ENCODE measurements around the gene HSD17B11.
"Not testable (repeated sequence)": the region's sequence is repeated elsewhere in the genome, so short reads cannot be mapped to it uniquely, and the experiment has no call there.

The HSD17B11 gene

DNA sequence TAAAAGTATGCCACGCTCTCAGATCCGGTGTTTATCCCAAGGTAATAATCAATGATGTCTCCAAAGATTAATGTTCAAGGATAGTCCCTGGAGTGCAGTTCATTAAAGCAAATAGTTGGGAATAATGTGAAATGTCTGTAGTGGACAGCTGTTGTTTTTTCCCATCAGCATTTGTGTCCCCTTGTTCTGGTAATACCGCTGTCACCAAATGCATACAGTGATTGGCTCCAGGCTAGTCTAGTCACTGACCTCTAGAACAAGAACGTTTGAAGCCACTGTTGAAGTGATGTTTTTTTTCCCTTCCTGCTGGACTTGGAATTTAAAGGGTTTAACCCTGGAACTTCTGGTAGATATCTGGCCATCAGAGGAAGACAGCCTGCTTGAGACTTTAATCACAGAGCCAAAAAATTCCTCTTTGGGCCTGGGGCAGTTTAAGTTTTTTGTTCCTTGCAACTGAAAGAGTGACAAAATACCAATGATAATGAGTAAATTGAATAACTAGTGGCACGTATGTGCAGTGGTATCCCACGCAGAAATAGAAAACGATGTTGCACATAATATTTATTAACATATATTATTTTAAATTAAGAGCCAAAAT, 30.6 kb downstream of the HSD17B11 start:
- DNase-seq (ENCODE audit: low spot score): no peak

GRCh38 chr4:87359258-87359657, 31.7 kb downstream of the HSD17B11 start:
- DNase-seq (ENCODE audit: low spot score): no peak

DNA sequence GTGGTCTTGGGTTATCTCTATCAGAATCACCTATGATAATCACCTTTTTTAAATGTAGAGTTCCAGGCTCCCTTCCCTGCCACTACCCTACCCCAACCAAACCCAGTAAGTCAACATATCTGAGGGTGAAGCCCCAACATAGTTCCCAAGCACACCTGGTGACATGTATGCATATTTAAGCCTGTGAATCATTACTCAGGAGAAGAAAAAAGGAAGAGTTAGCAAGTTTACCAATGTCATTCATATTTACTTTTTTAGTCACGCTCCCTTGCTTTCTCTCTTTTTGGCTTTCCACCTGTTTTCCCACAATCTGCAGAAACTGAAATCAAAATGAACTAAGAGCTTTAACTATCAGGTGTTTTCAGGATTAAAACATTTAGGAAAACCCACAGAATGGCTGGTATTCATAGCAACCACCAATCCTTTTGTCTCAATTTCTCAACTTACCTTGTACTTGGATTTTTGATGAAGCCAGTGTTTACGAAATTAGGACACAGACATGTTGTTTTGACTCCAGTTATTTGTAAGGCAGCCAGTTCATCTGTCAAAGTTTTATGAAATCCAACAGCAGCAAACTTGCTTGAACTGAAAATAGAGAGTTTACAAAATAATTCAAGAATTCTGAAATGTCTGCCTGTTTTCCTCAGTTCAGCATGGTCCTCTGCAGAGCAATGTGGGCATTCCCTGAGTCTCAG, 34.0 kb downstream of the HSD17B11 start:
- DNase-seq (ENCODE audit: low spot score): no peak

DNA sequence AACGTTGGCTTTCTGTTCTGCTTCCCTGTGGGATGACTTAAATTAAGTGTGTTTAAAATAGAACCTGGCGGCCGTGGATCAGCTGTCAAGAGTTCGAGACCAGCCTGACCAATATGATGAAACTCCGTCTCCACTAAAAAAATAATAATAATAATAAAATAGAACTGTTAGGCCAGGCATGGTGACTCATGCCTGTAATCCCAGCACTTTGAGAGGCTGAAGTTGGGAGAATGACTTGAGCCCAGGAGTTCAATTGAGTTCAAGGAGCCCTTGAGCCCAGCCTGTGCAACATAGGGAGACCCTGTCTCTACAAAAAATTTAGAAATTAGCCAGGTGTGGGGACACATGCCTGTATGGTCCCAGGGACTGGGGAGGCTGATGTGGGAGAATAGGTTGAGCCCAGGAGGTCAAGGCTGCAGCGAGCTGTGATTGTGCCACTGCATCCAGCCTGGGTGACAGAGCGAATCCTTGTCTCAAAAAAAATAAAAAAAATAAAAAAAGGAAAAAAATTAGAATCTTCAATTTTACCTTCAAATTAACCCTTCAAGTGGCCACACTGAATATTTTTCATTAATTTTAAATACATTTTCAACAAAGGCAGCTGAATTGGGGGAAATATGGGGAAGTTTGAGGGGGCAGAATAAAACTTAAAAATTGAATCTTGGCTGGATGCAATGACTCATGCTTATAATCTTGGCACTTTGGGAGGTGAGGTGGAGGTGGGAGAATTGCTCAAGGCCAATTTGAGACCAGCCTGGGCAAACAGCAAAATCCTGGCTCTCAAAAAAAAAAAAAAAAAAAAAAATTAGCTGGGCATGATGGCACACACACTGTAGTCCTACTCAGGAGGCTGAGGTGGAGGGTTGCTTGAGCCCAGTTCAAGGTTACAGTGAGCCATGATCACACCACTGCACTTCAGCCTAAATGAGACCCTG, 36.6 kb downstream of the HSD17B11 start:
- DNase-seq (ENCODE audit: low spot score): no peak

DNA sequence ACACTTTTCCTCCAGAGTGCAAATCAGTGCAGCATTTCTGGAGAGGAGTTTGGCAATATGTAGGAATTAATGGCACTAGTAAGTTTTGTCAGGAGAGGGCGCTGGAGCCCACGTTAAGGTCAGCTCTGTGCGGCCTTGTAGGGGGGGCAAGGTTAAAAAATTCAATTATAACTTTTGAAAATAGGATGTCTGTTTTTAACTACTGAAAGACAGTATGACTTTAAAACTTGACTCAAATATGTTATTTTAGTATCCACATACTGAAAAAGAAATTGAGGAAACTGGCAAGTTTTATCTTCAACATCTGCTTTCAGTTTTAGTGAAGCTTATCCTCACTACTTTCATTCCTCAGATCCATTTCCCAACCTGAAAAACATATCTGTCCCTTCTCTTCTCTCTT, 37.4 kb downstream of the HSD17B11 start:
- DNase-seq (ENCODE audit: low spot score): no peak

DNA sequence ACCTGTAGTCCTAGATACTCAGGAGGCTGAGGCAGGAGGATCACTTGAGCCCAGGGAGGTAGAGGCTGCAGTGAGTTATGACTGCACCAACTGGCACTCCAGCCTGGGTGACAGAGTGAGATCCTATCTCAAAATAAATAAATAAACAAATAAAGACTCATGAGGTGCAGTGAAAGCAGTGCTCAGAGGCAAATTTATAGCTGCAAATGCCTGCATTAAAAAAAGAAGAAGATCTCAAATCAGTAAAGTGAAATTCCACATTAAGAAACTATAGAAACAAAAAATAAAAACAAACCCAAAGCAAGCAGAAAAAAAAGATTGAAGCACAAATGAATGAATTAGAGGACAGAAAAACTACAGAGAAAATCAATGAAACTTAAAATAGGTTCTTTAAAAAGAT, 45.8 kb downstream of the HSD17B11 start:
- DNase-seq (ENCODE audit: low spot score): no peak

DNA sequence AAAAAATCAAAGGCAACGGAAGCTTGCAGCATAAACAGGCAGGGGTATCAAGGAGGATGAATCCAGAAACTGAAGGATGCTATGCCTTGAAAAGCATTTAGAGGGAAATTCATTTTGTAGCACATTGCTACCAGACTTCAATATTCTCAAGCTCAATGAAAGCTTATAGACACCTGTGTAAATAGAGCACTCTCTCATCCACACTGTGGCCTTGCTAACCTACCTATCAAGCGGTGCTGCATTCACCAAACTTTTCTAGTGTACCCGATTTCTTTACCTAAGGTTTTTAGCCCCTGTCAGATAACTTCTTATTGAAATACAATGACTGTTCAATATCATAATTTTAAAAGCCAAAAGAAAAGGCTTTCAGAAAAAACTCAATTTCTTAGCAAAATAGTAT, 48.1 kb downstream of the HSD17B11 start:
- DNase-seq (ENCODE audit: low spot score): no peak

DNA sequence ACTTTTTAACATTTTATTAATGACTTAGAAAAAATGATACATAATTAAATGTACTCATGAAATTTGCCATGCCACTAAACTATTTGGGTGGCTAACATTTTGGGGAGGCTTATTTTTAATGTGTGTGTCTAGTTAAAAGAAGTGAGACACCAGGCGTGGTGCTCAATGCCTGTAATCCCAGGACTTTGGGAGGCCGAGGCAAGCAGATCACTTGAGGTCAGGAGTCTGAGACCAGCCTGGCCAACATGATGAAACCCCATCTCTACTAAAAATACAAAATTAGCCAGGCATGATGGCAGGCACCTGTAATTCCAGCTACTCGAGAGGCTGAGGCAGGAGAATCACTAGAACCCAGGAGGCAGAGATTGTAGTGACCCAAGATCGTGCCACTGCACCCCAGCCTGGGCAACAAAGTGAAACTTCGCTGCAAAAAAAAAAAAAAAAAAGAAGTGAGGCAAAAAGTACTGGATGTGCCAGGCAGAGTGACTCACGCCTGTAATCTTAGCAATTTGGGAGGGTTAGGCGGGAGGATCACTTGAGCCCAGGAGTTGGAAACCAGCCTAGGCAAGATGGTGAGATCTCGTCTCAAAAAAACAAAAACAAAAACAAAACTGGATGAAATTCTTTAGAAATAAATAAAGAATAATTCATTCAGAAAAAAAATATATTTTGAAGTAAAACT, 48.9 kb downstream of the HSD17B11 start:
- DNase-seq (ENCODE audit: low spot score): not testable (repeated sequence)

- DNase-seq (ENCODE audit: low spot score): no peak
Observed at GRCh38 chr4:87339440-87339839, 51.5 kb downstream of the HSD17B11 start.

DNA sequence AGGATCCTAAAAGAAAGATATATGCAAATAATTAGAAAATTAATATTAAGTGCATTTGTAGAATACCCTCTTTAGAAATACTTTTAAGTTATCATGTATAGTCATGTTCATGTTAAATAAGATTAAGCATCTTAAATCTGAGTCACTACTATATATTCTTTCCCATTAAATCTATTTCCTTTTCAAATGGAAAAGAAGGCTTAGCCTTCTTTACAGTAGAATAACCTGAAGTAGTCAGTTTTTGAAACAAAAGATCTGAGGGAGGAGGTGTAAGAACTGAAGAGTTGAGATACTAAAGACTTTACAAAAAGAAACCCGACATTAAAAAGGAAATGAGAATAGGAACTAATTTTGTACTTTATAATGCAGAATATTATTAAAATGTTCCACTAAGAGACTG, 53.6 kb downstream of the HSD17B11 start:
- no peak for DNase-seq (ENCODE audit: low spot score)

DNA sequence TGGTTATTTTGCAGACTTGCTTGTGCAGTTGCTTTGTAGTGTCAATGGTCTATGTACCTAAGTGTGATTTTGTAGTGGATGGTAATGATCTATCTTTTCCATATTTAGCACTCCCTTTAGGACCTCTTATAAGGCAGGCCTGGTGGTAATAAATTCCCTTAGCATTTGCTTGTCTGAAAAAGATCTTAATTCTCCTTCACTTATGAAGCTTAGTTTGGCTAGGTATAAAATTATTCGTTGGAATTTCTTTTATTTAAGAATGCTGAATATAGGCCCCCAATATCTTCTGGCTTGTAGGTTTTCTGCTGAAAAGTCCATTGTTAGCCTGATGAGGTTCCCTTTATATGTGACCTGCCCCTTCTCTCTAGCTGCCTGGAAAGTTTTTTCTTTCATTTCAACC, 57.7 kb downstream of the HSD17B11 start:
- DNase-seq (ENCODE audit: low spot score): no peak

GRCh38 chr4:87330761-87331160, 60.2 kb downstream of the HSD17B11 start:
- DNase-seq (ENCODE audit: low spot score): no peak

GRCh38 chr4:87327136-87327535, 63.9 kb downstream of the HSD17B11 start:
- no peak for DNase-seq (ENCODE audit: low spot score)

- DNase-seq (ENCODE audit: low spot score): no peak
Observed at GRCh38 chr4:87326460-87326859, 64.5 kb downstream of the HSD17B11 start.

GRCh38 chr4:87322754-87323153, 68.2 kb downstream of the HSD17B11 start, which contains the start of gene HSD17B13:
Gene HSD17B13, minus strand, starts transcription at chr4:87322882. Its CDS starts 41 bp downstream, at chr4:87322841.
- DNase-seq (ENCODE audit: low spot score): no peak

DNA sequence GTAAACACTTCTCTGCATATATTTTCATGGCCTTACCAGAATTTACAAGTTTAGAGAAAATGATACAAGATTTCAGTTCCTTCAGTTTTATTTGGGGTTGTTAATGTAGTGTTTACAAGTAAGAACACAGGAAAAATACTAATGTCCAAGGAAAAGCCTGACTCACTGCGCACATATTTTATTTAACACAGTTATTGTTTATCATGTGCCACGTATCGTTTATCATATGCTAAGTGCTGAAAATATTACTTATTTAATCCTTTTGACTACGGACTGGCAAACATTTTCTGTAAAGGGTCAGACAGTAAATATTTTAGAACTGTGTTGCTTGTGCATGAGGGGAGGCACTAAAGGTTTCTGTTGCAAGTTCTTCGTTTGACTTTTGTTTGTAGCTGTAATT, 69.1 kb downstream of the HSD17B11 start:
- no peak for DNase-seq (ENCODE audit: low spot score)

DNA sequence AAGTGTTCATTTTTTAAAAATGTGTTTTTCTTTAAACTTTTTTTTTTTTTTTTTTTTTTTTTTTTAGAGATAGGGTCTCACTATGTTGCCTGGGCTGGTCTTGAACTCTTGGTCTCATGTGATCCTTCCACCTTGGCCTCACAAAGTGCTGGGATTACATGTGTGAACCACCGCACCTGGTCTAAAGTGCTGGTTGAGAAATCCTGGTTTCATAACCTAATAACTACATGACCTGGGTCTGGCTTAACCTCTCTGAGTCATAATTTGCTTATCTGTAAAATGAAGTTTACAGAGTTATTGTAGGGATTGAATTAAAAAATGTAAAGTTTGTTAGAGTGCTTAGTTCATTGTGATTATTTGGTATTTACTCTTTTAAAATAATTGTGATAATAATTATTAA, 73.5 kb downstream of the HSD17B11 start:
- no peak for DNase-seq (ENCODE audit: low spot score)

DNA sequence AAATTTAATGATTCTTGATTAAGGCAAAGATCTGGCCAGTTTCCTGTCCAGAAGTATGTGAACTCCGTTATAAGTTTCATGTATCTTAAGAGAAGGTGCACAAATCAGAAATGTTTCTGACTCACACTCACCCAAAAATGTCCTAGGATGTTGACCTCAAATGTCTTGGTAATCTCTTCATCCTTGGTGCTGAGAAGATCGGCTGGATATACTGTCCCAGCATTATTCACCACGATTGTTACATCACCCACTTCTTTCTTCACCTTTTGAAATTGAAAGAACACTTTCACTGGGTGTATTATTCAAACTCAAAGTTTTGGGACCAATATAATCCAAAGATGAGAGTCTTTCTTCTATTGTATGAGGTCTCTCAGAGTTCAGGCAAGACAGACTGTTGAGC, 74.0 kb downstream of the HSD17B11 start:
- no peak for DNase-seq (ENCODE audit: low spot score)

DNA sequence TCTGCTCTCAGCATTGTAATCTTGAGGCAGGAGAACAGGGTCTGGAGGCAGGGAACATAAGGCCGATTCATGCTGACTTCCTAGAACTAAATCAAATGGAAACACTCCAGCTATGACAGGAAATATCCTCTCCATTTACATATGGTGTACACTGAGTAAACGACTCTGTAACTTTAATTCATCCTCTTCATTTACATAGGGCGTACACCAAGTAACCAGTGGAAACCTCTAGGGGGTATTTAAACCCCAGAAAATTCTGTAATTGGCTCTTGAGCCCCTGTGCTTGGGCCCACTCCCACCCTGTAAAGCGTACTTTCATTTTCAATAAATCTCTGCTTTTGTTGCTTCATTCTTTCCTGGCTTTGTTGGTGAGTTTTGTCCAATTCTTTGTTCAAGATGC, 76.0 kb downstream of the HSD17B11 start:
- not testable (repeated sequence) for DNase-seq (ENCODE audit: low spot score)

DNA sequence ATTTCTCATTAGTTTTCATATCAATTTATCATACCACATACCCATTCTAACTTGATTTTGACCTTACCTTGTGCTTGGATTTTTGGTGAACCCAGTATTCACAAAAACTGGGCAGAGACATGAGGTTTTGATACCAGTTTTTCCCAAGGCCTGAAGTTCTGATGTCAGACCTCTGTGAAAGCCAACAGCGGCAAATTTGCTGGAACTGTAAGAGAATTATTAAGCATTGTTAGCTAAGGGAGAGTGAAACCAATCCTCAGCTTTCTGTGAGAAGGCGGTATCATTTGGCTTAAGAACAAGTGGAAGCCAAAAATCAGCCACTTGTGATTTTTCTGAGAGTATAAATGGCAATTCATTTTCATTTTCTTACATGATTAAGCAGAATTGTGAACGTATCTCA, 77.2 kb downstream of the HSD17B11 start:
- no peak for DNase-seq (ENCODE audit: low spot score)

DNA sequence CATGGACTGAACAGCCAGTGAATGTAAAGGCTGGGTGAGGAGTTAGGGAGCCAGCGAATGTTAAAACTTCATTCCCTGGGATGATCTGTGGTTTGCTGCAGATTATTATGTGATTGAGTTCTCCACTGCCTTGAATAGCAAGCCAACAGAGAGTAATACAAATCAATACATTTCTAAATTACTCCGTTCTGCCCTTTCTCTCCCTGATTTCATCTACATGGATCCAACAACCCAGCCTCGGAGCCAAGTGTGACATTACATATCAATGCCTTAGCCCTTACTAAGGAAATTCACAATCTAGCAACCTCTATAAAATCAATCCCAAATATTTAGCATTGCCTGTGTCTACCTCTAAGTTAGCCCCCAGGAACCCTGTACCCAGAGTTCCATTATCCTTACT, 79.3 kb downstream of the HSD17B11 start:
- no peak for DNase-seq (ENCODE audit: low spot score)

All from SK-N-DZ (cell line).